Gastrocnemius medialis (tissue), 4 donors: Measurements from ENCODE around the gene NTM. TPM values are rescaled to one million over a fixed set of nuclear protein-coding genes. Genes with fewer than 3 reads are reported as not detected.

Experiments
- ATAC-seq, 2 donors: fragments of 150-250 bp; one replicate each; pipeline ENCODE4 v1.9.1; 2016
- DNase-seq, 2 donors: peaks; one replicate each; pipeline ENCODE4 v3.0.0-alpha.2; 2019
- H3K27ac ChIP-seq, 4 donors: fragments of 200-600 bp; sonication (generic); 1 replicate in 1 of 4; 2 replicates in 3 of 4; pipeline ENCODE4 v1.5.1; 2016 to 2018; ENCODE audit warnings: mild to moderate bottlenecking in 2 of 4, moderate library complexity in 1 of 4
- H3K27me3 ChIP-seq, 3 donors: fragments of 200-600 bp; sonication (generic) in 2 of 3; 1 replicate in 1 of 3; 2 replicates in 2 of 3; pipeline versions ENCODE4 v1.5.1 to v1.6.0; 2016 to 2019; ENCODE audit warnings: mild to moderate bottlenecking in 1 of 3, moderate library complexity in 1 of 3
- H3K36me3 ChIP-seq, 2 donors: fragments of 200-600 bp; sonication (generic) in 1 of 2; one replicate each; pipeline ENCODE4 v1.5.1; 2017 to 2018
- H3K4me1 ChIP-seq, 2 donors: fragments of 200-600 bp; sonication (generic) in 1 of 2; one replicate each; pipeline ENCODE4 v1.5.1; 2016 to 2017; ENCODE audit warnings: mild to moderate bottlenecking in 2 of 2
- H3K4me3 ChIP-seq, 4 donors: fragments of 200-600 bp; sonication (generic) in 3 of 4; 1 replicate in 1 of 4; 2 replicates in 3 of 4; pipeline ENCODE4 v1.5.1; 2016 to 2019; ENCODE audit warnings: mild to moderate bottlenecking in 2 of 4
- H3K9me3 ChIP-seq, 3 donors: fragments of 200-600 bp; sonication (generic) in 2 of 3; 1 replicate in 1 of 3; 2 replicates in 2 of 3; pipeline ENCODE4 v1.5.1; 2016 to 2019
- POLR2A ChIP-seq, 2 donors: fragments of 450-650 bp; IDR thresholded peaks; one replicate each; pipeline ENCODE4 v1.6.1; 2017; ENCODE audit warnings: antibody characterized with exemption in 2 of 2, mild to moderate bottlenecking in 2 of 2, moderate library complexity in 2 of 2
- in situ Hi-C, 4 donors: fragments of 200-750 bp; cut with MboI; loops; one replicate each; pipeline versions ENCODE4 v1.15.0 to v1.8.0; 2017; ENCODE audit warnings: low sequenced_read_pairs in 4 of 4
- intact Hi-C: fragments of 100-400 bp; cut with DNase I; formaldehyde crosslinking; loops from one replicate; pipeline ENCODE4 v1.15.1; 2023; ENCODE audit warnings: low total_unique reads
- total RNA-seq, 4 donors: library from RNA; depleted of rRNA; stranded (reverse); fragments of >200 nt; gene quantifications; one replicate each; pipeline versions ENCODE4 v1.1.0 to v1.2.3, GENCODE V29; 2016
- TF ChIP-seq, protein P1 (sequence below), 5 experiments: fragments of 450-650 bp in 3 of 5; fragments of 200-600 bp in 2 of 5; sonication (generic) in 2 of 5; IDR thresholded peaks in 4 of 5; conservative IDR thresholded peaks in 1 of 5; 1 replicate in 4 of 5; 2 replicates in 1 of 5; pipeline ENCODE4 v1.5.1; 2016 to 2019; ENCODE audit warnings: antibody characterized with exemption in 5 of 5, mild to moderate bottlenecking in 3 of 5, moderate library complexity in 3 of 5

Gene NTM
- total RNA-seq, 4 donors from 2014 or later: 0.69 TPM; not detected in 3

GRCh38 chr11:131824771-131825170 is 454.4 kb downstream of the NTM start:
- DNase-seq (no peak), ATAC-seq (peak in 1 of 2 donors; percentile 65)
- H3K4me1 ChIP-seq: no peaks in the 10 kb centered on the region
- no peak overlapping the region for H3K4me3 ChIP-seq
- no peak overlapping the region for H3K27ac ChIP-seq
- no peaks in the 10 kb centered on the region for H3K27me3 ChIP-seq
- no peaks in the 10 kb centered on the region for H3K36me3 ChIP-seq
- intact Hi-C loops: no loop called here
- in situ Hi-C loops: no loop called here
- H3K9me3 ChIP-seq: no peaks in the 10 kb centered on the region
- TF ChIP-seq, protein P1, sequence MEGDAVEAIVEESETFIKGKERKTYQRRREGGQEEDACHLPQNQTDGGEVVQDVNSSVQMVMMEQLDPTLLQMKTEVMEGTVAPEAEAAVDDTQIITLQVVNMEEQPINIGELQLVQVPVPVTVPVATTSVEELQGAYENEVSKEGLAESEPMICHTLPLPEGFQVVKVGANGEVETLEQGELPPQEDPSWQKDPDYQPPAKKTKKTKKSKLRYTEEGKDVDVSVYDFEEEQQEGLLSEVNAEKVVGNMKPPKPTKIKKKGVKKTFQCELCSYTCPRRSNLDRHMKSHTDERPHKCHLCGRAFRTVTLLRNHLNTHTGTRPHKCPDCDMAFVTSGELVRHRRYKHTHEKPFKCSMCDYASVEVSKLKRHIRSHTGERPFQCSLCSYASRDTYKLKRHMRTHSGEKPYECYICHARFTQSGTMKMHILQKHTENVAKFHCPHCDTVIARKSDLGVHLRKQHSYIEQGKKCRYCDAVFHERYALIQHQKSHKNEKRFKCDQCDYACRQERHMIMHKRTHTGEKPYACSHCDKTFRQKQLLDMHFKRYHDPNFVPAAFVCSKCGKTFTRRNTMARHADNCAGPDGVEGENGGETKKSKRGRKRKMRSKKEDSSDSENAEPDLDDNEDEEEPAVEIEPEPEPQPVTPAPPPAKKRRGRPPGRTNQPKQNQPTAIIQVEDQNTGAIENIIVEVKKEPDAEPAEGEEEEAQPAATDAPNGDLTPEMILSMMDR (IDR thresholded peaks at IDR 0.05 in 4 of 5, conservative IDR thresholded peaks at IDR 0.05 in 1 of 5): no peak
- no peak for TF ChIP-seq POLR2A (IDR thresholded peaks at IDR 0.05)

- TF ChIP-seq, protein P1 (IDR thresholded peaks at IDR 0.05 in 4 of 5, conservative IDR thresholded peaks at IDR 0.05 in 1 of 5): no peak
- TF ChIP-seq POLR2A (IDR thresholded peaks at IDR 0.05): no peak
- intact Hi-C loops (no loop called here), in situ Hi-C loops (no loop called here)
- no peak overlapping the region for H3K4me3 ChIP-seq
- H3K27me3 ChIP-seq: no peaks in the 10 kb centered on the region
- no peak for ATAC-seq
- H3K27ac ChIP-seq: no peak overlapping the region
- H3K36me3 ChIP-seq: no peaks in the 10 kb centered on the region
- DNase-seq: no peak
- H3K4me1 ChIP-seq: no peaks in the 10 kb centered on the region
- no peaks in the 10 kb centered on the region for H3K9me3 ChIP-seq
These were observed 457.0 kb downstream of the NTM start for GRCh38 chr11:131827430-131827829.

GRCh38 chr11:131829725-131830124 is 459.3 kb downstream of the NTM start:
- in situ Hi-C loops: no loop called here
- intact Hi-C loops: no loop called here
- DNase-seq (no peak), ATAC-seq (no peak)
- H3K27me3 ChIP-seq: no peaks in the 10 kb centered on the region
- H3K4me3 ChIP-seq: no peak overlapping the region
- no peaks in the 10 kb centered on the region for H3K36me3 ChIP-seq
- H3K27ac ChIP-seq: no peak overlapping the region
- H3K4me1 ChIP-seq: no peaks in the 10 kb centered on the region
- H3K9me3 ChIP-seq: no peaks in the 10 kb centered on the region
- no peak for TF ChIP-seq POLR2A (IDR thresholded peaks at IDR 0.05)
- TF ChIP-seq, protein P1 (IDR thresholded peaks at IDR 0.05 in 4 of 5, conservative IDR thresholded peaks at IDR 0.05 in 1 of 5): no peak

GRCh38 chr11:131832079-131832478 is 461.7 kb downstream of the NTM start:
- ATAC-seq (no peak), DNase-seq (no peak)
- no peak overlapping the region for H3K27ac ChIP-seq
- intact Hi-C loops: no loop called here
- no peak overlapping the region for H3K4me3 ChIP-seq
- no peaks in the 10 kb centered on the region for H3K27me3 ChIP-seq
- H3K9me3 ChIP-seq: no peaks in the 10 kb centered on the region
- TF ChIP-seq POLR2A (IDR thresholded peaks at IDR 0.05): no peak
- TF ChIP-seq, protein P1 (IDR thresholded peaks at IDR 0.05 in 4 of 5, conservative IDR thresholded peaks at IDR 0.05 in 1 of 5): no peak
- in situ Hi-C loops: no loop called here
- no peaks in the 10 kb centered on the region for H3K36me3 ChIP-seq
- H3K4me1 ChIP-seq: no peaks in the 10 kb centered on the region

DNA sequence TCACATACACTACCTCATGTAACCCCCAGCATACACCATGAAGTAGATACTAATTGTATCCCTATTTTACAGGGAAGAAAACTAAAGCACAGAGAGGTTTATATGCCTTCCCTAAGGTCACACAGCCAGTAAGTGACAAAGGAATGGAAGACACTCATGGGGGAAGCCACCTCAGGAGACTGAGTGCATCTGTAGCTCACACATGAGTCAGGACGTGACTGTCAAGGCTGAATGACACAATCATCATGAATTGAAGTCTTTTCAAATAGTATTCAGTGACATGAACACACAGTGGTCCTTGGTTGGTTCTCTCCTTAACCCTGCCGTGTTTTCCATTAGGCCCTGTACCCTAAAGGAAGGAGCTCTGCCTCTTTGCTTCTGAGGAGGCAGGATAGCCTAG is 463.0 kb downstream of the NTM start:
- Histone ChIP-seq H3K27me3 (no peaks in the 10 kb centered on the region), H3K36me3 (no peaks in the 10 kb centered on the region), H3K4me1 (no peaks in the 10 kb centered on the region), H3K9me3 (no peaks in the 10 kb centered on the region), H3K27ac (no peak overlapping the region), H3K4me3 (no peak overlapping the region)
- no peak for TF ChIP-seq POLR2A (IDR thresholded peaks at IDR 0.05)
- TF ChIP-seq, protein P1 (IDR thresholded peaks at IDR 0.05 in 4 of 5, conservative IDR thresholded peaks at IDR 0.05 in 1 of 5): no peak
- intact Hi-C loops (no loop called here), in situ Hi-C loops (no loop called here)
- DNase-seq (no peak), ATAC-seq (no peak)
